ENCODE measurements around the gene BMF.
"Not testable (repeated sequence)": the region's sequence is repeated elsewhere in the genome, so short reads cannot be mapped to it uniquely, and the experiment has no call there.

Gene BMF

GRCh38 chr15:40154821-40155220 is 46.1 kb upstream of the BMF start:
- not testable (repeated sequence) for H3K27ac ChIP-seq (ENCODE audit: low read length, poor library complexity, severe bottlenecking); H3K9ac ChIP-seq (ENCODE audit: low read length); H3K79me1 ChIP-seq (replicated peaks; ENCODE audit: low read length, poor library complexity, severe bottlenecking); H3K4me2 ChIP-seq (ENCODE audit: low read length, poor library complexity, severe bottlenecking); H2BK15ac ChIP-seq (ENCODE audit: low read depth, poor library complexity, severe bottlenecking); H3K14ac ChIP-seq (ENCODE audit: low read length in 2 of 2); H3K18ac ChIP-seq (ENCODE audit: low read depth in 1 of 2, low read length in 2 of 2); H3K23ac ChIP-seq (ENCODE audit: low read length in 2 of 2); H3K4ac ChIP-seq (ENCODE audit: low read depth in 1 of 2, low read length in 2 of 2); H4K91ac ChIP-seq (ENCODE audit: low read length); H2AK5ac ChIP-seq (ENCODE audit: low read length, severe bottlenecking); H3K4me1 ChIP-seq (ENCODE audit: control insufficient read depth, insufficient read depth, low read depth, low read length); H2BK5ac ChIP-seq (ENCODE audit: low read depth, low read length, poor library complexity, severe bottlenecking); H2BK120ac ChIP-seq (ENCODE audit: low read depth, low read length); H2BK12ac ChIP-seq (ENCODE audit: low read length in 2 of 2); H4K8ac ChIP-seq (ENCODE audit: low read length); H3K36me3 ChIP-seq (ENCODE audit: control insufficient read depth in 1 of 2, insufficient read depth in 2 of 2, low read depth in 1 of 2, low read length in 2 of 2); H2AFZ ChIP-seq (ENCODE audit: low read depth, low read length); DNase-seq; H3K9me3 ChIP-seq (ENCODE audit: control insufficient read depth, low read length); H3K4me3 ChIP-seq (ENCODE audit: insufficient read depth in 1 of 2, low read depth in 1 of 2, low read length in 2 of 2); H3K27me3 ChIP-seq (ENCODE audit: control insufficient read depth in 1 of 2, insufficient read depth in 1 of 2, low read length in 2 of 2)
- WGBS = 18% methylated on average over 1 of the region's 1 CpG

- H4K91ac ChIP-seq (ENCODE audit: low read length) = no peak overlapping the region
- no peak overlapping the region for H3K9ac ChIP-seq (ENCODE audit: low read length)
- no peak overlapping the region for H3K4me3 ChIP-seq (ENCODE audit: insufficient read depth in 1 of 2, low read depth in 1 of 2, low read length in 2 of 2)
- H2BK120ac ChIP-seq (ENCODE audit: low read depth, low read length) = no peak overlapping the region
- no peak overlapping the region for H2AK5ac ChIP-seq (ENCODE audit: low read length, severe bottlenecking)
- DNase-seq = no peak
- H3K4me1 ChIP-seq (ENCODE audit: control insufficient read depth, insufficient read depth, low read depth, low read length) = peaks cover 6% of the 10 kb centered on the region
- H3K4ac ChIP-seq (ENCODE audit: low read depth in 1 of 2, low read length in 2 of 2) = no peak overlapping the region
- no peak overlapping the region for H2BK12ac ChIP-seq (ENCODE audit: low read length in 2 of 2)
- H3K23ac ChIP-seq (ENCODE audit: low read length in 2 of 2) = no peak overlapping the region
- no peak overlapping the region for H3K4me2 ChIP-seq (ENCODE audit: low read length, poor library complexity, severe bottlenecking)
- H3K36me3 ChIP-seq (ENCODE audit: control insufficient read depth in 1 of 2, insufficient read depth in 2 of 2, low read depth in 1 of 2, low read length in 2 of 2) = no peaks in the 10 kb centered on the region
- no peak overlapping the region for H2AFZ ChIP-seq (ENCODE audit: low read depth, low read length)
- no peak overlapping the region for H4K8ac ChIP-seq (ENCODE audit: low read length)
- 100% methylated on average over 2 of the region's 4 CpGs for WGBS
- no peak overlapping the region for H2BK5ac ChIP-seq (ENCODE audit: low read depth, low read length, poor library complexity, severe bottlenecking)
- no peak overlapping the region for H3K27ac ChIP-seq (ENCODE audit: low read length, poor library complexity, severe bottlenecking)
- no peak overlapping the region for H2BK15ac ChIP-seq (ENCODE audit: low read depth, poor library complexity, severe bottlenecking)
- H3K9me3 ChIP-seq (ENCODE audit: control insufficient read depth, low read length) = no peaks in the 10 kb centered on the region
- peaks cover 0 to 4% of the 10 kb centered on the region in 2 experiments for H3K27me3 ChIP-seq (ENCODE audit: control insufficient read depth in 1 of 2, insufficient read depth in 1 of 2, low read length in 2 of 2)
- no peak overlapping the region for H3K14ac ChIP-seq (ENCODE audit: low read length in 2 of 2)
- no peaks in the 10 kb centered on the region for H3K79me1 ChIP-seq (replicated peaks; ENCODE audit: low read length, poor library complexity, severe bottlenecking)
- no peak overlapping the region for H3K18ac ChIP-seq (ENCODE audit: low read depth in 1 of 2, low read length in 2 of 2)
These were observed 43.3 kb upstream of the BMF start for GRCh38 chr15:40151991-40152390.

DNA sequence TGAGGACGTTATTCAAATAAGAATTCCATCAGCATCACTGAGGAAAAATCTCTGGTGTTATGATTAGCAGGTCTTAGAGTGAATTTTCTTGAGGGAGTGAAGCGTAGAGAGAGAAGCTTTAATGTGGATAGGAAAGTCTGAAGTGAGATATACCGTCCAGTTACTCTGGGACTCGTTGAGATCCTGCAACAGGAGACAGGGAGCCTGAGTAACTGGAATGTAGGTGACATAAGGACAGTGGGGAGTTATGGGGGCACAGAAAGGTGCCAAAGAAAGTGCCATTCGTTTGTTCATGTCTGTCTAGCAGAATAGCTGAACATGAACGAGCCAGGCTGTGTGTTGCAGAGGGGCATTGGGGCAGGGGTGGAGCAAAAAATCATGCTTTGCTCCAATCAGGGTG is 42.8 kb upstream of the BMF start:
- no peaks in the 10 kb centered on the region for H3K9me3 ChIP-seq (ENCODE audit: control insufficient read depth, low read length)
- H3K27me3 ChIP-seq (ENCODE audit: control insufficient read depth in 1 of 2, insufficient read depth in 1 of 2, low read length in 2 of 2) = peaks cover 0 to 4% of the 10 kb centered on the region in 2 experiments
- no peak overlapping the region for H2BK12ac ChIP-seq (ENCODE audit: low read length in 2 of 2)
- no peak overlapping the region for H2BK120ac ChIP-seq (ENCODE audit: low read depth, low read length)
- DNase-seq = no peak
- no peak overlapping the region for H4K91ac ChIP-seq (ENCODE audit: low read length)
- H3K4me3 ChIP-seq (ENCODE audit: insufficient read depth in 1 of 2, low read depth in 1 of 2, low read length in 2 of 2) = no peak overlapping the region
- H2BK15ac ChIP-seq (ENCODE audit: low read depth, poor library complexity, severe bottlenecking) = no peak overlapping the region
- H3K4me1 ChIP-seq (ENCODE audit: control insufficient read depth, insufficient read depth, low read depth, low read length) = peaks cover 7% of the 10 kb centered on the region
- WGBS = 82% methylated on average over 6 of the region's 6 CpGs
- H3K9ac ChIP-seq (ENCODE audit: low read length) = no peak overlapping the region
- no peak overlapping the region for H3K4me2 ChIP-seq (ENCODE audit: low read length, poor library complexity, severe bottlenecking)
- H3K36me3 ChIP-seq (ENCODE audit: control insufficient read depth in 1 of 2, insufficient read depth in 2 of 2, low read depth in 1 of 2, low read length in 2 of 2) = no peaks in the 10 kb centered on the region
- no peak overlapping the region for H4K8ac ChIP-seq (ENCODE audit: low read length)
- no peak overlapping the region for H2AFZ ChIP-seq (ENCODE audit: low read depth, low read length)
- no peak overlapping the region for H2AK5ac ChIP-seq (ENCODE audit: low read length, severe bottlenecking)
- no peak overlapping the region for H3K18ac ChIP-seq (ENCODE audit: low read depth in 1 of 2, low read length in 2 of 2)
- no peak overlapping the region for H2BK5ac ChIP-seq (ENCODE audit: low read depth, low read length, poor library complexity, severe bottlenecking)
- H3K4ac ChIP-seq (ENCODE audit: low read depth in 1 of 2, low read length in 2 of 2) = no peak overlapping the region
- H3K79me1 ChIP-seq (replicated peaks; ENCODE audit: low read length, poor library complexity, severe bottlenecking) = no peaks in the 10 kb centered on the region
- no peak overlapping the region for H3K23ac ChIP-seq (ENCODE audit: low read length in 2 of 2)
- no peak overlapping the region for H3K27ac ChIP-seq (ENCODE audit: low read length, poor library complexity, severe bottlenecking)
- no peak overlapping the region for H3K14ac ChIP-seq (ENCODE audit: low read length in 2 of 2)

- no peak overlapping the region for H3K27ac ChIP-seq (ENCODE audit: low read length, poor library complexity, severe bottlenecking)
- peak; percentile 52 for DNase-seq
- no peak overlapping the region for H2BK5ac ChIP-seq (ENCODE audit: low read depth, low read length, poor library complexity, severe bottlenecking)
- no peak overlapping the region for H3K4me3 ChIP-seq (ENCODE audit: insufficient read depth in 1 of 2, low read depth in 1 of 2, low read length in 2 of 2)
- H3K4me1 ChIP-seq (ENCODE audit: control insufficient read depth, insufficient read depth, low read depth, low read length) = peaks cover 9% of the 10 kb centered on the region
- H2AFZ ChIP-seq (ENCODE audit: low read depth, low read length) = no peak overlapping the region
- 64% methylated on average over 8 of the region's 9 CpGs for WGBS
- no peaks in the 10 kb centered on the region for H3K79me1 ChIP-seq (replicated peaks; ENCODE audit: low read length, poor library complexity, severe bottlenecking)
- no peaks in the 10 kb centered on the region for H3K36me3 ChIP-seq (ENCODE audit: control insufficient read depth in 1 of 2, insufficient read depth in 2 of 2, low read depth in 1 of 2, low read length in 2 of 2)
- H3K23ac ChIP-seq (ENCODE audit: low read length in 2 of 2) = no peak overlapping the region
- H3K4me2 ChIP-seq (ENCODE audit: low read length, poor library complexity, severe bottlenecking) = no peak overlapping the region
- no peak overlapping the region for H2BK15ac ChIP-seq (ENCODE audit: low read depth, poor library complexity, severe bottlenecking)
- no peak overlapping the region for H3K14ac ChIP-seq (ENCODE audit: low read length in 2 of 2)
- no peak overlapping the region for H2BK12ac ChIP-seq (ENCODE audit: low read length in 2 of 2)
- no peak overlapping the region for H3K9ac ChIP-seq (ENCODE audit: low read length)
- no peak overlapping the region for H3K4ac ChIP-seq (ENCODE audit: low read depth in 1 of 2, low read length in 2 of 2)
- H3K27me3 ChIP-seq (ENCODE audit: control insufficient read depth in 1 of 2, insufficient read depth in 1 of 2, low read length in 2 of 2) = no peaks in the 10 kb centered on the region
- no peak overlapping the region for H4K91ac ChIP-seq (ENCODE audit: low read length)
- H2BK120ac ChIP-seq (ENCODE audit: low read depth, low read length) = no peak overlapping the region
- peak overlapping the region; percentile 13 for H2AK5ac ChIP-seq (ENCODE audit: low read length, severe bottlenecking)
- no peak overlapping the region for H3K18ac ChIP-seq (ENCODE audit: low read depth in 1 of 2, low read length in 2 of 2)
- H3K9me3 ChIP-seq (ENCODE audit: control insufficient read depth, low read length) = no peaks in the 10 kb centered on the region
- peak overlapping the region; percentile 12 for H4K8ac ChIP-seq (ENCODE audit: low read length)
These were observed 41.7 kb upstream of the BMF start for GRCh38 chr15:40150163-40150925.
